ENCODE results near the gene LAMTOR2.

Gene LAMTOR2

GRCh38 chr1:156100205-156100995 is 45.8 kb downstream of the LAMTOR2 start:
- DNase-seq, result no peak

- no peak for DNase-seq
Measured at GRCh38 chr1:156101880-156102279, 47.3 kb downstream of the LAMTOR2 start.

- DNase-seq, result no peak
Measured at GRCh38 chr1:156102633-156103511, 48.3 kb downstream of the LAMTOR2 start.

- DNase-seq, result no peak
Measured at GRCh38 chr1:156103521-156103947, 49.0 kb downstream of the LAMTOR2 start.

GRCh38 chr1:156104065-156104810 is 49.7 kb downstream of the LAMTOR2 start:
- no peak for DNase-seq

- DNase-seq, result no peak
Measured at GRCh38 chr1:156104861-156105832, 50.6 kb downstream of the LAMTOR2 start.

- DNase-seq, result no peak
Measured at GRCh38 chr1:156106624-156107488, 52.3 kb downstream of the LAMTOR2 start.

GRCh38 chr1:156108057-156108456 is 53.5 kb downstream of the LAMTOR2 start:
- DNase-seq, result no peak
